ENCODE measurements around the gene NT5C3B.
"Not testable (repeated sequence)": the region's sequence is repeated elsewhere in the genome, so short reads cannot be mapped to it uniquely, and the experiment has no call there.

The NT5C3B gene

DNA sequence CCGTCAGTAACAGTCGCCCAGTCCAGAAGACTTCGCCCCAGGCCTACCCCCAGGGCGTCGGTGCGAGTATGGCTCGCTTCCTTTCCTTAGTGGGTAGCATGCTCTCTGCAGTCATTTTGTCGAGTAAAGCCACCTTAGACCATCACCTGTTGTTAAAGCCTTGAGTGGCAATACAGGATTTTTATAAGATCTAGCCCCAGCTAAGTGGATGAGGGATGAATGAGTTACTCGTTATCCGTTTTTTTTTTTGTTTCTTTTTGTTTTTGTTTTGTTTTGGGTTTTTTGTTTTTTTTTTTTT lies 29.5 kb upstream of the NT5C3B start:
- Histone ChIP-seq H3K9me3 (ENCODE audit: control insufficient read depth in 2 of 2, low read length in 2 of 2) (no peaks in the 10 kb centered on the region), H3K4me1 (ENCODE audit: control insufficient read depth, insufficient read depth, low read length) (peaks cover 18% of the 10 kb centered on the region), H3K36me3 (ENCODE audit: control insufficient read depth in 2 of 2, insufficient read depth in 2 of 2, low read length in 2 of 2) (peaks cover 5 to 17% of the 10 kb centered on the region in 2 donors), H3K9ac (ENCODE audit: low read length in 2 of 2) (peak overlapping the region; percentile 18 to 71), H3K27me3 (ENCODE audit: control insufficient read depth in 1 of 2, insufficient read depth in 2 of 2, low read length in 2 of 2) (no peaks in the 10 kb centered on the region), H3K27ac (ENCODE audit: low read length) (no peak overlapping the region), H3K4me3 (ENCODE audit: low read length in 2 of 2) (peak overlapping the region; percentile 69 to 94)

DNA sequence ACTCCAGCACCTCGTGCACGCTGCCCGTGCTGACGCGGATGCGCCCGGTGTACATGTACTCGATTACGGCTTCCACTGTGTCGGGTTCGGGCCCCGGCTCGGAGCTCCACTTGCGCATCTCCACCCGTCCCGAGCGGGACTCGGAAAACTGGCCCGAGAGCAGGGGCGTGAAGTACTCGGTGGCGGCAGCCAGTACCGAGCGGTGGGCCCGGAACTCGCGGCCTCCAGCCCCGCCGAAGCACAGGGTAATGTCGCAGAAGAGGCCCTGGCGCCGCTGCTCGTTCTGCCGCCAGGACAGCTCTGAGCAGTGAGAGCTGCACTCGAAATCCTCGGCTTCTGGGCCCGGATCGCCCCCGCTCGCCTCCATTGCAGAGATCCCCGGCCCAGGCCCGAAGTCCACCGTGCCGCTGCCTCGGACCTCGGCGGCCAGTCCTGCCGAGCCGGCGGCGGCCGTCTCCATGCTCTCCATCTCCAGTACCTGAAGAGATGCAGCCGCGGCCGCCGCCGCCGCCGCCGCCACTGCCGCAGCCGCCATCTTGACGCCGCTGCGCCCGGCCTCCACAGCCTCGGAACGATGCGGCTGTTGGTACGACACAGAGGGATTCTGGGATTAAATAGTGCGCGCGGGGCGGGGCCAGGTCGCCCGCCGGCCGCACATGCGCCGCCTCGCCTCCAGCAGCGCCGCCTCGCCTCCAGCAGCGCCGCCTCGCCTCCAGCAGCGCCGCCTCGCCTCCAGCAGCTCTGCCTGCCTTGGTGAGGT lies 29.0 kb upstream of the NT5C3B start, which contains the start of gene KLHL11:
KLHL11 (minus strand) TSS at position 588 of the 760 bp plus-strand sequence; CDS start at position 535, 53 bp downstream.
- H3K9ac ChIP-seq (ENCODE audit: low read length in 2 of 2), result peak within 1 kb of the TSS; percentile 91 to 93
- peak within 1 kb of the TSS; percentile 76 for H3K27ac ChIP-seq (ENCODE audit: low read length)
- no peaks in the 10 kb centered on the region for H3K9me3 ChIP-seq (ENCODE audit: control insufficient read depth in 2 of 2, low read length in 2 of 2)
- peaks cover 3 to 11% of the 10 kb centered on the region in 2 donors for H3K36me3 ChIP-seq (ENCODE audit: control insufficient read depth in 2 of 2, insufficient read depth in 2 of 2, low read length in 2 of 2)
- H3K4me3 ChIP-seq (ENCODE audit: low read length in 2 of 2), result peak within 1 kb of the TSS; percentile 80 to 94
- H3K27me3 ChIP-seq (ENCODE audit: control insufficient read depth in 1 of 2, insufficient read depth in 2 of 2, low read length in 2 of 2), result no peaks in the 10 kb centered on the region
- peaks cover 18% of the 10 kb centered on the region for H3K4me1 ChIP-seq (ENCODE audit: control insufficient read depth, insufficient read depth, low read length)

DNA sequence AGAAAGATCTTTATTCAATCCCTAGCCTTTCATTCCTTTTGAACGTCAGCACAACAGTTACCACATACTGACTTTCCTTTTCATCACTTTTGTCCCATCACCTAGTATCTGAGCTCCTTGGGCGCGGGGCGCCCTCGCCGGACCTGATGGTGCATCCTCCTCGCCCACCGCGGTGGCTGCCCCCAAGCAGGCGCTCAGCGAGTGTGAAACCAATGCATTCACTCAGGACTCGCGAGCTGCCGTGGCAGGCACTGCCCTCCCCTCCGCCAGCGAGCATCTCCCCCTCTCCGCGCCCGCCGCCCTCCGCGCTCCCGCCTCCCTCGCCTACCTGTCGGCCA lies 28.4 kb upstream of the NT5C3B start:
- Histone ChIP-seq H3K9ac (ENCODE audit: low read length in 2 of 2) (peak overlapping the region; percentile 91 to 93), H3K27me3 (ENCODE audit: control insufficient read depth in 1 of 2, insufficient read depth in 2 of 2, low read length in 2 of 2) (no peaks in the 10 kb centered on the region), H3K36me3 (ENCODE audit: control insufficient read depth in 2 of 2, insufficient read depth in 2 of 2, low read length in 2 of 2) (peaks cover 3 to 8% of the 10 kb centered on the region in 2 donors), H3K4me3 (ENCODE audit: low read length in 2 of 2) (peak overlapping the region; percentile 80 to 94), H3K4me1 (ENCODE audit: control insufficient read depth, insufficient read depth, low read length) (peaks cover 18% of the 10 kb centered on the region), H3K9me3 (ENCODE audit: control insufficient read depth in 2 of 2, low read length in 2 of 2) (no peaks in the 10 kb centered on the region), H3K27ac (ENCODE audit: low read length) (peak overlapping the region; percentile 76)

DNA sequence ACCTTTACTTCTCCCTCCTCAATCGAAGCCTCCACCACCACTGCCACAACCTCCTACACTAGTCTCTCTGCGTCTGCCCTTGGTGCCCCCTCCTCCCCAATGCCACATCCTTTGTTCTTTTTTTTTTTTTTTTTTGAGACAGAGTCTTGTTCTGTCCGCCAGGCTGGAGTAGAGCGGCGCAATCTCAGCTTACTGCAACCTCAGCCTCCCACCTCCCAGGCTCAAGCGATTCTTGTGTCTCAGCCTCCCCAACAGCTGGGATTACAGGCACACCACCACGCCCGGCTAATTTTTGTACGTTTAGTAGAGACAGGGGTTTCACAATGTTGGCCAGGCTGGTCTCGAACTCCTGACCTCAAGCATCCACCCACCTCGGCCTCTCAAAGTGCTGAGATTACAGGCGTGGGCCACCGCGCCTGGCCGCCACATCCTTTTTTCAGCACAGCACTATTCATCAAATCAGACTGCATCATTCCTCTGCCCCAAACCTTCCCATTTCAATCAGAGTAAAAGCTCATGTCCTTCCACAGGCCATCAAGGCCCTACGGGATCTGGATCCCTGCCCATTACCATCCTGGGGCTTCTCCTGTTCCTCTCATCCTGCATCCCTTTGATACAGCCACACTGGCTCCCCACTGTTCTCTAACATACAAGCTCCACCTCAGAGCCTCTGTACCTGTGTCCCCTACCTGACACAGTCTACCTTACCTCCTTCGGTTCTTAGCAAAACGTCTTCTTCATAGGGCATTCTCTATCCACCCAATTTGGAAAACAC lies 27.2 kb upstream of the NT5C3B start:
- peak overlapping the region; percentile 91 to 93 for H3K9ac ChIP-seq (ENCODE audit: low read length in 2 of 2)
- no peak overlapping the region for H3K27ac ChIP-seq (ENCODE audit: low read length)
- H3K9me3 ChIP-seq (ENCODE audit: control insufficient read depth in 2 of 2, low read length in 2 of 2), result no peaks in the 10 kb centered on the region
- peaks cover 3 to 4% of the 10 kb centered on the region in 2 donors for H3K36me3 ChIP-seq (ENCODE audit: control insufficient read depth in 2 of 2, insufficient read depth in 2 of 2, low read length in 2 of 2)
- peaks cover 18% of the 10 kb centered on the region for H3K4me1 ChIP-seq (ENCODE audit: control insufficient read depth, insufficient read depth, low read length)
- H3K4me3 ChIP-seq (ENCODE audit: low read length in 2 of 2), result peak overlapping the region; percentile 80 to 94
- no peaks in the 10 kb centered on the region for H3K27me3 ChIP-seq (ENCODE audit: control insufficient read depth in 1 of 2, insufficient read depth in 2 of 2, low read length in 2 of 2)

DNA sequence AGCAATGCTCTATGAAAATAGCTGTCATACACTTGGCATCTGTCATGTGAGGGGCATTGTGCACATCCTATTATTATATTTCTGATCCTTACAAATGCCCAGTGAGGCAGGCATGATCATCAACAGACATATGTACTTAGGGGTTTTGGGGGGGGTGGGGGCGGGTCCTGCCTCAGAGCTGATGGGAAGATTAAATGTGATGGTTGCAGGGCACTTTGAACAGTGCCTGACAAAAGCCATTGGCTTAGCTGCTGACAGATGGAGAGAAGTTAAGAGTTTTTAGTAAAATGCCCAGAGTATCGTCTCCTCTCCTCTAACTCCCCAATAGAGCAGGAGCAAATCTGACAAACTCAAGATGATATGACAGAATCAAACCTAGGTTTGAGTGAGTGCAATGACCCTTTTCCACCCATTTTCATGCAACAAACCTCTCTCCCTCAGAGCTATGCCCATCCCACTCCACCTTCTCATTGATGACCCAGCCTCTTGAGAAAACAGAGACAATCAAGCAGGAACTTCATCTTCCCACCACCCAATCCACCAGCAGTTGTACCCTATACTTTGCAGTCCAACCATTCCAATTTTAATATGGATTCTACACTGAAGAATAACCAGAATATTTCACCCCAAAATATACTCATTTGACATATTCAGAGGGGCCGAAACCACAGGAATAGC lies 24.4 kb upstream of the NT5C3B start:
- no peaks in the 10 kb centered on the region for H3K27me3 ChIP-seq (ENCODE audit: control insufficient read depth in 1 of 2, insufficient read depth in 2 of 2, low read length in 2 of 2)
- H3K4me1 ChIP-seq (ENCODE audit: control insufficient read depth, insufficient read depth, low read length), result peaks cover 18% of the 10 kb centered on the region
- H3K9ac ChIP-seq (ENCODE audit: low read length in 2 of 2), result no peak overlapping the region
- H3K27ac ChIP-seq (ENCODE audit: low read length), result no peak overlapping the region
- no peaks in the 10 kb centered on the region for H3K9me3 ChIP-seq (ENCODE audit: control insufficient read depth in 2 of 2, low read length in 2 of 2)
- H3K4me3 ChIP-seq (ENCODE audit: low read length in 2 of 2), result no peak overlapping the region
- no peaks in the 10 kb centered on the region for H3K36me3 ChIP-seq (ENCODE audit: control insufficient read depth in 2 of 2, insufficient read depth in 2 of 2, low read length in 2 of 2)

DNA sequence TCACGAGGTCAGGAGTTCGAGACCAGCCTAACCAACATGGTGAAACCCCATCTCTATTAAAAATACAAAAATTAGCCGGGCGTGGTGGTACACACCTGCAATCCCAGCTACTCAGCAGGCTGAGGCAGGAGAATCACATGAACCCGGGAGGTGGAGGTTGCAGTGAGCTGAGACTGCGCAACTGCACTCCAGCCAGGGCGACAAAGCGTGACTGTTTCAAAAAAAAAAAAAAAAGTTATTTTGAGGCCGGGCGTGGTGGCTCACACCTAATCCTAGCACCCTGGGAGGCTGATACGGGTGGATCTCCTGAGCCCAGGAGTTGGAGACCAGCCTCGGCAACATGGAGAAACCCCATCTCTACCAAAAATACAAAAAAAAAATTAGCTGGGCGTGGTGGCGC lies 15.3 kb upstream of the NT5C3B start:
- H3K4me1 ChIP-seq (ENCODE audit: control insufficient read depth, insufficient read depth, low read length); H3K9ac ChIP-seq (ENCODE audit: low read length in 2 of 2): not testable (repeated sequence)
- H3K36me3 ChIP-seq (ENCODE audit: control insufficient read depth in 2 of 2, insufficient read depth in 2 of 2, low read length in 2 of 2), result peaks cover 3 to 16% of the 10 kb centered on the region in 2 donors

DNA sequence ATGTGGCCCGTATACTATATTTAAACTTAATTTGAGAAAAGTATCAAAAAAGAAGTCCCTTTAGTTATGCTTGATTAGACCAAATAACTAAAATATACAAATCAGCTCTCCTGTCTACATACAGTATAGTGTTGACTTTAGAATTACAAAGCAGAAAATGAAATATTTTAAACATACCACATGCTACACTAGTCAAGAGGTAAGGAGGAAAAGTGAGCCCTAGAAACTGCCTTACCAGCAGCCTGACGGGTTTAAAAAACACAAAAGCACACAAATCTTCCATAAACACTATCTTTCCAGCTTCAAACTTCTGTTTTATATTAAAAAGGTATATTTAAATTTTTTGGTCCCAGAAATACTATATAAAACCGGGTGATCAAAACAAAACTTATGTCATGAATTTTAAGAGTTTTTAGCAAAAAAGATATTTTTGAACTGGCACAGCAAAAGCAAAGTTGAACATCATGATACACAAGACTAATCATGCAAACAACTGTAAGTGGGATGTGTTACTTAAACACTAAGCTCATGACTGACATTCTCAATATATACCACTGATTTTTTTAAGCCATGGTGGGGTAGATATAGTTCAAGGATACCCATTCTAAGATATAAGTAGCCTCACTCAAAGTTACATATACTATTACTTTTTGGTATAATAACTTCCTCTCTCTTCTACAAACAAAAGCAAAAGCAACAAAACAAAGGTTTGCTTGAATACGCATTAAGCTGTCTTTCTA lies 13.4 kb upstream of the NT5C3B start:
- Histone ChIP-seq H3K9ac (ENCODE audit: low read length in 2 of 2) (no peak overlapping the region), H3K27ac (ENCODE audit: low read length) (no peak overlapping the region)

More for the DNA sequence above, 15.3 kb upstream of the NT5C3B start:
- H3K27ac ChIP-seq (ENCODE audit: low read length); H3K4me3 ChIP-seq (ENCODE audit: low read length in 2 of 2); H3K27me3 ChIP-seq (ENCODE audit: control insufficient read depth in 1 of 2, insufficient read depth in 2 of 2, low read length in 2 of 2); H3K9me3 ChIP-seq (ENCODE audit: control insufficient read depth in 2 of 2, low read length in 2 of 2): not testable (repeated sequence)

DNA sequence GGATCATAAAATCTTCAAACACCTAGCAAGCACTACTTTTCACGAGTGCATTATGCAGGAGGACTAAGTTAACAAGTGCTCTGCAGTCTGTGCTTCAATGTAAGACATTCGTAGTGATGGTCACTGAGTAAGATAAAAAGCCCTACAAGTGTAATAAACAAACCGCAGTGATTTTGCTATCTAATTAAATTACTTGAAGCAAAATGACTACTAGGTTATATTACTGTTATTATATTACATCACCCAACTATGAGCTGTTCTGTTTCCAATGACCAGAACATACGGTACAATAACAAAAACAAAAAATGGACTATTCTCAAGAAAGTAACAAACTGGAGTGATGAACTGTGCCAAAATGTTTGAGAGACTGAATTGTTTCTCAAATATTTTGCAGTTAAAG lies 12.8 kb upstream of the NT5C3B start:
- H3K27me3 ChIP-seq (ENCODE audit: control insufficient read depth in 1 of 2, insufficient read depth in 2 of 2, low read length in 2 of 2), result no peaks in the 10 kb centered on the region
- no peaks in the 10 kb centered on the region for H3K9me3 ChIP-seq (ENCODE audit: control insufficient read depth in 2 of 2, low read length in 2 of 2)
- no peak overlapping the region for H3K27ac ChIP-seq (ENCODE audit: low read length)
- H3K4me3 ChIP-seq (ENCODE audit: low read length in 2 of 2), result no peak overlapping the region
- H3K4me1 ChIP-seq (ENCODE audit: control insufficient read depth, insufficient read depth, low read length), result no peaks in the 10 kb centered on the region
- no peak overlapping the region for H3K9ac ChIP-seq (ENCODE audit: low read length in 2 of 2)
- peaks cover 0 to 6% of the 10 kb centered on the region in 2 donors for H3K36me3 ChIP-seq (ENCODE audit: control insufficient read depth in 2 of 2, insufficient read depth in 2 of 2, low read length in 2 of 2)

More for the DNA sequence above, 13.4 kb upstream of the NT5C3B start:
- H3K9me3 ChIP-seq (ENCODE audit: control insufficient read depth in 2 of 2, low read length in 2 of 2), result no peaks in the 10 kb centered on the region
- H3K27me3 ChIP-seq (ENCODE audit: control insufficient read depth in 1 of 2, insufficient read depth in 2 of 2, low read length in 2 of 2), result no peaks in the 10 kb centered on the region
- no peak overlapping the region for H3K4me3 ChIP-seq (ENCODE audit: low read length in 2 of 2)
- H3K4me1 ChIP-seq (ENCODE audit: control insufficient read depth, insufficient read depth, low read length), result no peaks in the 10 kb centered on the region
- H3K36me3 ChIP-seq (ENCODE audit: control insufficient read depth in 2 of 2, insufficient read depth in 2 of 2, low read length in 2 of 2), result peaks cover 3 to 11% of the 10 kb centered on the region in 2 donors

DNA sequence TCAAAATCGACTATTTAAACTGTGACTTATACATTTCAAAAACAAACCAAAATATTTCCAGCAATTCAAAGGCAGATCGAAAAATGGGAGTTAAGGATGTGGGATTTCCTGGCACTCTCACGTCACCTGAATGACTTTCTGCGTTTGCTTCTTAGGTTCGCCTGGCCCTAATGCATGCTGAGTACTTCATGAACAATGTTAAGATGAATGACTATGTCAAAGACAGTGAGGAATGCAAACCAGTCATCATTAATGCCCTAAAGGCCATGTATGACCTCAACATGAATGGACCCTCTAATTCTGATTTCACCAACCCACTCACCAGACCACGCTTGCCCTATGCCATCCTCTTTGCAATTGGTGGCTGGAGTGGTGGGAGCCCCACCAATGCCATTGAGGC lies 8.9 kb upstream of the NT5C3B start:
- Histone ChIP-seq H3K4me3 (ENCODE audit: low read length in 2 of 2) (no peak overlapping the region), H3K27ac (ENCODE audit: low read length) (no peak overlapping the region), H3K27me3 (ENCODE audit: control insufficient read depth in 1 of 2, insufficient read depth in 2 of 2, low read length in 2 of 2) (no peaks in the 10 kb centered on the region), H3K4me1 (ENCODE audit: control insufficient read depth, insufficient read depth, low read length) (no peaks in the 10 kb centered on the region), H3K36me3 (ENCODE audit: control insufficient read depth in 2 of 2, insufficient read depth in 2 of 2, low read length in 2 of 2) (peaks cover 0 to 4% of the 10 kb centered on the region in 2 donors), H3K9me3 (ENCODE audit: control insufficient read depth in 2 of 2, low read length in 2 of 2) (no peaks in the 10 kb centered on the region), H3K9ac (ENCODE audit: low read length in 2 of 2) (no peak overlapping the region)

DNA sequence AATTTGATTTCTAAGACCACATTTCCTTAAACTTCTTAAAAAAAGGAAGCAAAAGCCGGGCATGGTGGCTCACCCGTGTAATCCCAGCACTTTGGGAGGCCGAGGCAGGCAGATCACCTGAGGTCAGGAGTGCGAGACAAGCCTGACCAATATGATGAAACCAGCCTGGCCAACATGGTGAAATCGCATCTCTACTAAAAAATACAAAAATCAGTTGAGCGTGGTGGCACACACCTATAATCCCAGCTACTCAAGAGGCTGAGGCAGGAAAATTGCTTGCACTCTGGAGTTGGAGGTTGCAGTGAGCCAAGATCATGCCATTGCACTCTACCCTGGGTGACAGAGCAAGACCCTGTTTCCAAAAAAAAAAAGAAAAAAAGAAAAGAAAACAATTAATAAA lies 4.7 kb upstream of the NT5C3B start:
- not testable (repeated sequence) for H3K9ac ChIP-seq (ENCODE audit: low read length in 2 of 2); H3K27me3 ChIP-seq (ENCODE audit: control insufficient read depth in 1 of 2, insufficient read depth in 2 of 2, low read length in 2 of 2)

More for the DNA sequence above, 4.7 kb upstream of the NT5C3B start:
- H3K4me3 ChIP-seq (ENCODE audit: low read length in 2 of 2); H3K27ac ChIP-seq (ENCODE audit: low read length); H3K36me3 ChIP-seq (ENCODE audit: control insufficient read depth in 2 of 2, insufficient read depth in 2 of 2, low read length in 2 of 2); H3K9me3 ChIP-seq (ENCODE audit: control insufficient read depth in 2 of 2, low read length in 2 of 2); H3K4me1 ChIP-seq (ENCODE audit: control insufficient read depth, insufficient read depth, low read length): not testable (repeated sequence)
